Measurements from ENCODE around the gene PILRB.

DNA sequence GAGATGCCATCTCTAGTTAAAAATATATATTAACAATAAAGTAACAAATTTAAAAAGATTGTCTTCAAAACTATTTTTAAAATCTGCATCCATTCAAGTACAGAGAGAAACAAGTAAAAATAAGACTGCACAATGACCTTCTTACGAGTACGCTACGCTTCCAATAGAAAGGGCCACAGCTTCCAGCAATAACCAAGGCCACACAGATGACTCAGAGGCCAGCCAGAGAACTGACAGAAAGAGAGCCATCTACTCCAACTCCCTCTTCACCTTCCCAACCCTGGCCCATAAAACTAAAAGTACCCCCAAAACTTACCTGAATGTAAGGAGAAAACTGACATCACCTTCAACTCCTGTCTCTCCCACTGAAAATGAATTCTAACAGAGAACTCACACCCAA lies 42.1 kb downstream of the PILRB start:
- no peak for TF ChIP-seq EZH2 (IDR thresholded peaks at IDR 0.05; ENCODE audit: insufficient read depth, poor library complexity, severe bottlenecking)
- TF ChIP-seq EZH2phosphoT487 (IDR thresholded peaks at IDR 0.05; ENCODE audit: insufficient read depth, low read depth), result no peak
